Chondrocyte (in vitro differentiated cells): Measurements from ENCODE around the gene MARK3. TPM values are rescaled to one million over a fixed set of nuclear protein-coding genes. Genes with fewer than 3 reads are reported as not detected.

Experiments used
- DNase-seq: peaks from one replicate; pipeline ENCODE4 v3.0.0; 2021; ENCODE audit warnings: mixed read lengths, low spot score
- H3K27ac Mint-ChIP-seq: one replicate; pipeline ENCODE4 v1.8.0; 2021; ENCODE audit warnings: mild to moderate bottlenecking, moderate library complexity, mixed read lengths; ENCODE audit not compliant: unreplicated experiment
- H3K27me3 Mint-ChIP-seq: 2 replicates; pipeline ENCODE4 v1.8.0; 2021; ENCODE audit warnings: low read depth, mixed read lengths
- H3K36me3 Mint-ChIP-seq: 2 replicates; pipeline ENCODE4 v1.8.0; 2021; ENCODE audit warnings: low read depth, mixed read lengths
- H3K4me1 Mint-ChIP-seq: 2 replicates; pipeline ENCODE4 v1.8.0; 2021; ENCODE audit warnings: low read depth, mild to moderate bottlenecking, mixed read lengths
- H3K4me3 Mint-ChIP-seq: one replicate; pipeline ENCODE4 v1.8.0; 2021; ENCODE audit warnings: mild to moderate bottlenecking, moderate library complexity, mixed read lengths; ENCODE audit not compliant: unreplicated experiment
- H3K9me3 Mint-ChIP-seq: 2 replicates; pipeline ENCODE4 v1.8.0; 2021; ENCODE audit warnings: low read depth, mixed read lengths
- total RNA-seq: library from RNA; stranded (reverse); gene quantifications from 3 replicates; pipeline ENCODE4 v1.2.1, GENCODE V29; 2021
- TF ChIP-seq, protein P1 (sequence below): fragments of 200-600 bp; sonication (generic); IDR thresholded peaks from 2 replicates; pipeline ENCODE4 v1.5.0; 2021; ENCODE audit warnings: antibody characterized with exemption, mild to moderate bottlenecking, moderate library complexity

MARK3 gene
- total RNA-seq, 1 donor from 2014 or later = 65.1 TPM

DNA sequence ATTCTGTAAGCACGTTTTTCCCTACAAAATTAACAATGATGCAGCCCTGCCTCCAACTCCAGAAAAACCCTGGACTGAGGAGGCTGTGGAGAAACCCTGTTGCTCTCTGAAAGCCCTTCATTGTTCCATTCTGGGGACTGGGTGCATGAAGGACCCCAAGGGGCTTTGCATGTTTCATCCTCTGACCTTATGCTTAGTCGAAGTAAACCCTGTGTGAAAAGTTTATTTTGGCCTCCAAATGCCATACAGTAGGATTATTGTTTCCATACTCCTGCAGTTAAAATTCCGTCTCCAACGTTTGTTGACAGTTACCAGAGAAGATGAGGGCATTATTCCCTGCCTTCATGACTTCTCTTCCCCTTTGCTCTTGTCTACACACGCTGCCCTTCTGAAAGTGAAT lies 91.4 kb downstream of the MARK3 start:
- Mint-ChIP-seq H3K27ac (peak overlapping the region; percentile 49), H3K9me3 (no peaks in the 10 kb centered on the region)

DNA sequence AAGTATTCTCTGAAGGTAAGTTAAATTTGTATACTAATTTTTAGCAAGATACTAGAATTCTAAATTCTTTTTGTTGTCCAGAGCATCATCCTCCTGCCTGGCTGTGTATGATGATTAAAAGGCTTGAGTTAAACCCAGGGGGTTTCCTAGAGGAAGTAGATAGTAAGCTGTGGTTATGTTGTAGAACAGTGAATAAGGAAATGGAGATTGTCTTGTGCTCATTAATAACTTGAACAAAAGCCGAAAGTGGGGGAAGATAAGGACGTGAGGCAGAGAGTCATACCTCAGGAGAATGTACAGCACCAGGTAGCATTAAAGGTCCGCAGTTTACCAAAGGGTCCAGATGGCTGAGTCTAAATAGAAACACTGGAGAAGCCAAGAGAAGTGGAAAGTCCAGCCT lies 95.4 kb downstream of the MARK3 start:
- no peaks in the 10 kb centered on the region for H3K9me3 Mint-ChIP-seq
- no peak overlapping the region for H3K27ac Mint-ChIP-seq
- H3K27me3 Mint-ChIP-seq = no peaks in the 10 kb centered on the region
- TF ChIP-seq, protein P1, sequence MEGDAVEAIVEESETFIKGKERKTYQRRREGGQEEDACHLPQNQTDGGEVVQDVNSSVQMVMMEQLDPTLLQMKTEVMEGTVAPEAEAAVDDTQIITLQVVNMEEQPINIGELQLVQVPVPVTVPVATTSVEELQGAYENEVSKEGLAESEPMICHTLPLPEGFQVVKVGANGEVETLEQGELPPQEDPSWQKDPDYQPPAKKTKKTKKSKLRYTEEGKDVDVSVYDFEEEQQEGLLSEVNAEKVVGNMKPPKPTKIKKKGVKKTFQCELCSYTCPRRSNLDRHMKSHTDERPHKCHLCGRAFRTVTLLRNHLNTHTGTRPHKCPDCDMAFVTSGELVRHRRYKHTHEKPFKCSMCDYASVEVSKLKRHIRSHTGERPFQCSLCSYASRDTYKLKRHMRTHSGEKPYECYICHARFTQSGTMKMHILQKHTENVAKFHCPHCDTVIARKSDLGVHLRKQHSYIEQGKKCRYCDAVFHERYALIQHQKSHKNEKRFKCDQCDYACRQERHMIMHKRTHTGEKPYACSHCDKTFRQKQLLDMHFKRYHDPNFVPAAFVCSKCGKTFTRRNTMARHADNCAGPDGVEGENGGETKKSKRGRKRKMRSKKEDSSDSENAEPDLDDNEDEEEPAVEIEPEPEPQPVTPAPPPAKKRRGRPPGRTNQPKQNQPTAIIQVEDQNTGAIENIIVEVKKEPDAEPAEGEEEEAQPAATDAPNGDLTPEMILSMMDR = no peak
- peaks cover 20% of the 10 kb centered on the region for H3K36me3 Mint-ChIP-seq
- no peaks in the 10 kb centered on the region for H3K4me1 Mint-ChIP-seq
- DNase-seq = no peak
- H3K4me3 Mint-ChIP-seq = no peak overlapping the region

More for the DNA sequence above, 91.4 kb downstream of the MARK3 start:
- TF ChIP-seq, protein P1 = no peak
- peaks cover 11% of the 10 kb centered on the region for H3K4me1 Mint-ChIP-seq
- peaks cover 34% of the 10 kb centered on the region for H3K36me3 Mint-ChIP-seq
- H3K4me3 Mint-ChIP-seq = no peak overlapping the region
- no peaks in the 10 kb centered on the region for H3K27me3 Mint-ChIP-seq
- DNase-seq = no peak

DNA sequence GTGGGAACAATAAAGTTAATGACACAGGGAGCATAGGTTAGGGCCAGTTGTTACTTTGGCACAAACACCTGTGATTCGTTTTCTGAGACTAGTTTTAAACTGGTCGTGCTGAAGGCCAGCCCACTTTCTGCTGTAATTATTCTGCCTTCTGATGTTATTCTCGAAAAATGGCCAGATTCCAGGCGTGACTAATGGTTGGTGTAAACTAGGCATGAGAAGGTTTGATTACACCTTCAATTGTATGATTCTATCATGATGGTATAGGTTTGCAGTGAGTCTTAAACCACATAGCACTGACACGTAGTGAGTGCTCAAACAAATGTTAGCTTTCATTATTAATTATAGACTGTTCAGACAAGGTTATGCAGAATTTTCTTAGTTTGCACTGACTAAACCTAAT lies 98.4 kb downstream of the MARK3 start:
- no peak overlapping the region for H3K27ac Mint-ChIP-seq

DNA sequence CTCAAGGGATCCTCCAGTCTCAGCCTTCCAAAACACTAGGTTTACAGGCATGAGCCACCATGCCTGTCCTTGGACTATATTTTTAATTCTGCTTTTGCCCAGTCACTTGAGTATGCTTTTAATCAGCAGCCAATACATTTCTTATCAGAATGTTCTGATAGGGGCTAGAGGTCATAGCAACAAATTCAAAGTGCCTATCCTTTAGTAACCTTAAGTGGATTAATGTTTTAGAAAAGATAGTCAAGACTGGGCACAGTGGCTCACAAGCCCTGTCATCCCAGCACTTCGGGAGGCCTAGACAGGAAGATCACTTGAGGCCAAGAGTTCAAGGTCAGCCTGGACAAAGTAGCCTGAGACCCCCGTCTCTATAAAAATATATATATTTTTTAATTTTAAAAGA lies 100.3 kb downstream of the MARK3 start:
- no peak overlapping the region for H3K4me3 Mint-ChIP-seq
- no peak overlapping the region for H3K27ac Mint-ChIP-seq
- H3K27me3 Mint-ChIP-seq = no peaks in the 10 kb centered on the region
- H3K36me3 Mint-ChIP-seq = peaks cover 14% of the 10 kb centered on the region
- peaks cover 19% of the 10 kb centered on the region for H3K4me1 Mint-ChIP-seq
- H3K9me3 Mint-ChIP-seq = no peaks in the 10 kb centered on the region
- TF ChIP-seq, protein P1 = no peak
- DNase-seq = no peak

More for the DNA sequence above, 98.4 kb downstream of the MARK3 start:
- Mint-ChIP-seq H3K4me3 (no peak overlapping the region), H3K27me3 (no peaks in the 10 kb centered on the region), H3K36me3 (peaks cover 11% of the 10 kb centered on the region), H3K9me3 (no peaks in the 10 kb centered on the region), H3K4me1 (peaks cover 6% of the 10 kb centered on the region)
- no peak for DNase-seq
- TF ChIP-seq, protein P1 = no peak

DNA sequence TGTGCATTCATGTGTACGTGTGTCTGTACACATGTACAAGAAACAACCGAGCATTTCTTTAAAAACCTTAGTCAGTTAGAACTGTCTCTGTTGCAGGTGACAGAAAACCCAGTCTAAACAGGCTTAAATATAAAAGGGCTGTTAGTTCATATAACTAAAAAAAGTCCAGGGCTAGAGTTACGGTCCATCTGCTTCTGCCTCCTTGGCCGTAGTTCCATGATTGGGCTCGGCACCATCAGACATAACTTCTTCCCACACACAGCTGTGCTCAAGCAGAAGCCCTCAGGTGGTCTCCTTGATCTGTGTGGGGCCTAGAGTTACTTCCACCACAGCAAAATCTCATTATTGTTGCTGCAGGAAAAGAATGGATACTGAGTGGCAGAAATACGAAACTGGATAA lies 102.9 kb downstream of the MARK3 start:
- H3K27me3 Mint-ChIP-seq = no peaks in the 10 kb centered on the region
- no peaks in the 10 kb centered on the region for H3K9me3 Mint-ChIP-seq
- no peak overlapping the region for H3K27ac Mint-ChIP-seq
- peaks cover 19% of the 10 kb centered on the region for H3K4me1 Mint-ChIP-seq
- H3K36me3 Mint-ChIP-seq = peaks cover 10% of the 10 kb centered on the region
- H3K4me3 Mint-ChIP-seq = no peak overlapping the region
- no peak for DNase-seq
- TF ChIP-seq, protein P1 = no peak
